ENCODE results near the gene PTK7.

DNA sequence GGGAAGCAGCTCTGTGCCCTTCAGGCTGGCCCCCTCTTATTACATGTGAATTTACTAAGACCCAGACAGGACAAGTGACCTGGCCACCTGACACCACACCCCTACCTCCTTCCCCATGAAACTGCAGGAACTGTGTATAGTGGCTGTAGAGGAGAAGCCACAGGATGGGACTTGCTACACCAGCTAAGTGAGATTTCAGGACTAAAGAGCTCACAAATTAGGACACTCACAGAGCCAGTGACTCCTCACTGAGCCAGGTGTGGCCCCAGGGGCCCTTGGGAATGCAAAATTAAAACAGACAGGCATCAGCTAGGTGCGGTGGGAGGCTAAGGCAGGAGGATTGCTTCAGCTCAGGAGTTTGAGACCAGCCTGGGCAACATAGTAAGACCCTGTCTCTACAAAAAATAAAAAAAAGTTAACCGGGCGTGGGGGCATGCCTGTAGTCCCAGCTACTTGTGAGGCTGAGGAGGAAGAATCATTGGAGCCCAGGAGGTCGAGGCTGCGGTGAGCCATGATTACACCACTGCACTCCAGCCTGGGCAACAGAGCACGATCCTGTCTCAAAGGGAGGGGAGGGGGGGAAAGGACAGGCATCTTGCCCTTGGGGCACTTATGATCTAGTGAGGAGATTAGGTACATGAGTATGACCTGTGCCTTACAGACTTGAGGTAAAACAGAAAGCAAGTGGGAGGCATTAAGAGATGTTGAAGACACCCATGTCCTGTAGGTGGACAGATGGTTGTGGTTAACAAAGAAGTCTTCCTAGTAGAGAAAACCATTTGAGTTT is 71.8 kb downstream of the PTK7 start:
- TF ChIP-seq SP1 (IDR thresholded peaks at IDR 0.05) (no peak), HDGF (IDR thresholded peaks at IDR 0.05; ENCODE audit: borderline replicate concordance) (no peak), SUZ12 (IDR thresholded peaks at IDR 0.05) (no peak), FOXK2 (IDR thresholded peaks at IDR 0.05) (no peak), TARDBP (IDR thresholded peaks at IDR 0.05) (no peak), L3MBTL2 (conservative IDR thresholded peaks at IDR 0.05) (no peak), CTBP1 (IDR thresholded peaks at IDR 0.05; ENCODE audit: borderline replicate concordance) (no peak)
- TF ChIP-seq, protein P1, sequence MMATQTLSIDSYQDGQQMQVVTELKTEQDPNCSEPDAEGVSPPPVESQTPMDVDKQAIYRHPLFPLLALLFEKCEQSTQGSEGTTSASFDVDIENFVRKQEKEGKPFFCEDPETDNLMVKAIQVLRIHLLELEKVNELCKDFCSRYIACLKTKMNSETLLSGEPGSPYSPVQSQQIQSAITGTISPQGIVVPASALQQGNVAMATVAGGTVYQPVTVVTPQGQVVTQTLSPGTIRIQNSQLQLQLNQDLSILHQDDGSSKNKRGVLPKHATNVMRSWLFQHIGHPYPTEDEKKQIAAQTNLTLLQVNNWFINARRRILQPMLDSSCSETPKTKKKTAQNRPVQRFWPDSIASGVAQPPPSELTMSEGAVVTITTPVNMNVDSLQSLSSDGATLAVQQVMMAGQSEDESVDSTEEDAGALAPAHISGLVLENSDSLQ (IDR thresholded peaks at IDR 0.05): no peak

All from HEK293T (cell line).